GM23338 (cell line): ENCODE measurements around the gene FAM241A.
"Not testable (repeated sequence)": the region's sequence is repeated elsewhere in the genome, so short reads cannot be mapped to it uniquely, and the experiment has no call there.

ENCODE experiments used
- CREB1 ChIP-seq: fragments of 250-450 bp; sonication (Bioruptor Pico); IDR thresholded peaks from 2 replicates; pipeline ENCODE4 v1.5.0; 2020; ENCODE audit warnings: low read depth, mild to moderate bottlenecking, moderate library complexity
- CTCF ChIP-seq, 2 experiments: fragments of 200-600 bp in 1 of 2; sonication (generic) in 1 of 2; conservative IDR thresholded peaks; 2 replicates each; pipeline versions ENCODE4 v1.5.1 to v1.6.1; 2016 to 2017; ENCODE audit warnings: antibody characterized with exemption in 2 of 2, low read depth in 2 of 2, mild to moderate bottlenecking in 2 of 2, moderate library complexity in 1 of 2
- EZH2phosphoT487 ChIP-seq: fragments of 200-600 bp; sonication (generic); IDR thresholded peaks from one replicate; pipeline ENCODE4 v1.8.1; 2018; ENCODE audit warnings: antibody characterized with exemption; ENCODE audit not compliant: unreplicated experiment
- NANOG ChIP-seq: IDR thresholded peaks from 2 replicates; pipeline ENCODE4 v1.6.1; 2016; ENCODE audit warnings: antibody characterized with exemption, borderline replicate concordance
- POLR2AphosphoS5 ChIP-seq: IDR thresholded peaks from 2 replicates; pipeline ENCODE4 v1.6.1; 2016; ENCODE audit warnings: antibody characterized with exemption, low read depth
- REST ChIP-seq: IDR thresholded peaks from one replicate; pipeline ENCODE4 v1.6.1; 2018; ENCODE audit warnings: antibody characterized with exemption; ENCODE audit not compliant: unreplicated experiment
- STAT1 ChIP-seq: IDR thresholded peaks from one replicate; pipeline ENCODE4 v1.6.1; 2016; ENCODE audit warnings: antibody characterized with exemption; ENCODE audit not compliant: unreplicated experiment
- ZNF331 ChIP-seq: fragments of 250-450 bp; sonication (Bioruptor Pico); IDR thresholded peaks from 2 replicates; pipeline ENCODE4 v1.5.0; 2020; ENCODE audit warnings: low read depth, mild to moderate bottlenecking, moderate library complexity

GRCh38 chr4:112171051-112171763, 26.0 kb downstream of the FAM241A start:
- TF ChIP-seq CTCF (conservative IDR thresholded peaks at IDR 0.05; ENCODE audit: low read depth in 2 of 2); CREB1 (CRISPR knock-in tag); STAT1; POLR2AphosphoS5; REST; EZH2phosphoT487; NANOG; ZNF331 (CRISPR knock-in tag): not testable (repeated sequence)
